Activated CD8-positive, alpha-beta memory T cell treated with anti-CD3 and anti-CD28 coated beads, Interleukin-2, amount 50 U/mL, for 4 hours (primary cell): ENCODE measurements around the gene C16orf86.

Experiments used
- DNase-seq: peaks from one replicate; pipeline ENCODE4 v3.0.0-alpha.2; 2020

Gene C16orf86, protein sequence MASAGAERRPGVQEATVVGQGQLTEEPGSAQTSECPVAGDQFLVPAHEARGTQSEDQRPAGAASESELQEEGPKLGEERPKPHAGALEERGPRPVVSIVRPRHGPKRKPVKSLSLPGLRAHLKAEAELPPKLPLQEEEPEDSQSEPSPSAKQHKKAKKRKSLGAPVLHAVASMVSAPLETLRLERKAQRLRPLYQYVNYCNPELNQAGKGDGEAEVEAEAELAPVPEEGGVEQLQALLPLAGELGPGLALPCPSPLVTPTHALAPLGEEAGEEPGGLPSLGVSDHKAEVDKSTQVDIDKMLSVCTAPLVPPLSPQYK

DNA sequence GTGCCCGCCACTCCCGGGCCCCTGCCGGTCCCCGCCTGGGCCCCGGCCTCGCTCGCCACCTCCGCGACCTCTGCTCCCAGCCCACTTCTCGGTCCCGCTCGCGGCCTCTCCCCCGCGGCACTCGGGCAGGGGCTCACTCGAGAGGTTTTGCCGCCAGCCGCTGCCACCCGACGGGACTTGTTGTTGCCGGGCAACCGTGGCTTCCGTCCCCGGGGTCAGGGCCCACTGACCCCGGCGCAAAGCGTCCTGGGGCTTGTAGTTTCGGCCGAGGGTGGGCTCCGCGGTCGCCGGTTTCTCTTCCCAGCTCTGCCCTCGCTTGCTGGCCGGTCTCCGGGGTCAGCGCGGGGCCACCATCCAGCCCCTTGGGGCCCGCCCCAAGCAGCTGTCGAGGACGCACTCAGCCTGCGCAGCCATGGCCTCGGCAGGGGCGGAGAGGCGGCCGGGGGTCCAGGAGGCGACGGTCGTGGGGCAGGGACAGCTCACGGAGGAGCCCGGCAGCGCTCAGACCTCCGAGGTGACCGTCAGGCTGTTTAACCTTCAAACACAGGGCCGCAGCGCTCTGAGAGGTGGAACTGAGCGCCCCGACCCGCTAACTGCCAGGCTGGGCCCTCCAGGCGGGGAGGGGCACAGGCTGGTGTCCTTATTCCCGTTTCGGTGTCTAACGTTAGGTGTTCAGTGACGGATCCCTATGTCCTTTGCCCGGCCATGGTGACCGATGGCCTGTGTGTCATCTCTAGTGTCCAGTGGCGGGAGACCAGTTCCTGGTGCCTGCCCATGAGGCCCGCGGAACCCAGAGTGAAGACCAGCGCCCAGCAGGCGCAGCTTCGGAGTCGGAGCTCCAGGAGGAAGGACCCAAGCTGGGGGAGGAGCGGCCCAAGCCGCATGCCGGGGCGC lies at the start of gene C16orf86, which contains the start of gene ENKD1:
TSS of gene C16orf86 (plus strand) at position 256 of the 894 bp plus-strand sequence. CDS start at position 413, 157 bp downstream.
TSS of gene ENKD1 (minus strand) at position 192 of the 894 bp plus-strand sequence. CDS start 308 bp downstream, outside the sequence.
- DNase-seq = peak; percentile 83

DNA sequence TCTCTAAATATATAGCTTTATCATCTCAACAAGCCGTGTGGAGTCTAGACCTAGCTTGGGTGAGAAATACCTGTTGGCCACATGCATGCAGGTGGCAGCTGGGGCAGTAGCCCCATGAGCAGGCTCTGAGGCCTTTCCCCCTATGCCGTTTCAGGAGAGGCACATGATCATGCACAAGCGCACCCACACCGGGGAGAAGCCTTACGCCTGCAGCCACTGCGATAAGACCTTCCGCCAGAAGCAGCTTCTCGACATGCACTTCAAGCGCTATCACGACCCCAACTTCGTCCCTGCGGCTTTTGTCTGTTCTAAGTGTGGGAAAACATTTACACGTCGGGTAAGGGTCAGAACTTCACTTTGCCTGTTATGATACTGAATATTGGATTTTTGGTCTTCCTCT lies 38.4 kb upstream of the C16orf86 start:
- no peak for DNase-seq

DNA sequence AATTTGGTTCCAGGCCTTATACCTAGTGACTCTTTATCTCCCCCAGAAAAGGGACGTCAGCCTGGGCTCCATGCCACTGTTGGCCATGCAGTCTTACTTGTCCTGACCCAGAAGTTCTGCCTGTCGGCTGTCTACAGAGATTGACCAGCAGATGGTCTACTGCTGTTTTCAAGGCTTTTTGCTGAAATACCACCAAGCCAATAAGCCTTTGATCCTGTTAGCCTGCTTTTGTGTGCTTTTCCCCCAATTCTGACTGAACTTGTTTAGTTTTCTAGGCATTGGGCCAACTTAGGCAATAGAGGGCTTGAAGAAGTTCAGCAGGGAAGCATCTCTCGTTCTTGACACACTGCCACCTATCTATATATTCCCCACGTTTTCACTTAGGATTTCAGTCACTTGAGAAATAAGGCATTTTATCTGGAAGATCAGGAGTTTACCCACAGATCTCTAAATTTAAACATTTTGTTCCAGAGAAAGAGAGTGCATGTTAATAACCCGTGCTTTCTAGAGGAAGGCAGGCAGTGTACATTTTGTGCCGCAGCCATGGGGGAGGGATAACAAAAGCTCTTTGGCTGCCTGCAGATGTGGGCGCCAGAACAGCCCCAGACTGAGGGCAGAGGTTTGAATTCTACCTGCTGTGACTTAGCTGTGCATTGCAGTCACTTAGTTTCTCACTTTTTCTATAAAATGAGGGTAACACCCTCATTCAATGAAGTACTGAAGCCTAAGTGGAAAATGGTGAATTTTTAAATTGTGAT lies 34.0 kb upstream of the C16orf86 start:
- no peak for DNase-seq

DNA sequence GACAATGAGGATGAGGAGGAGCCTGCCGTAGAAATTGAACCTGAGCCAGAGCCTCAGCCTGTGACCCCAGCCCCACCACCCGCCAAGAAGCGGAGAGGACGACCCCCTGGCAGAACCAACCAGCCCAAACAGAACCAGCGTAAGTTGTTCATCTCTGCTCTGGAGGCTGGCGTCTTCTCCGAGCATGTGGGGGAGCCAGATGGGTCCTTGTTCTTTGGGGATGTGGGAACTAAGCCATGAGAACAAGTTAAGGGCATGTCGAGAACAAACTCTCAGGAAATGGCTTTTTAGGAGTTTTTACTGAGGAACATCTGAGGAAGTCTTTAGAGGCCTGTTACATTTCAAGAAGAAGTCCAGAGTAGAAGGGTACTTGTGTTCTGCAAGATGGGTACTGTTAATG lies 29.9 kb upstream of the C16orf86 start:
- DNase-seq = no peak

DNA sequence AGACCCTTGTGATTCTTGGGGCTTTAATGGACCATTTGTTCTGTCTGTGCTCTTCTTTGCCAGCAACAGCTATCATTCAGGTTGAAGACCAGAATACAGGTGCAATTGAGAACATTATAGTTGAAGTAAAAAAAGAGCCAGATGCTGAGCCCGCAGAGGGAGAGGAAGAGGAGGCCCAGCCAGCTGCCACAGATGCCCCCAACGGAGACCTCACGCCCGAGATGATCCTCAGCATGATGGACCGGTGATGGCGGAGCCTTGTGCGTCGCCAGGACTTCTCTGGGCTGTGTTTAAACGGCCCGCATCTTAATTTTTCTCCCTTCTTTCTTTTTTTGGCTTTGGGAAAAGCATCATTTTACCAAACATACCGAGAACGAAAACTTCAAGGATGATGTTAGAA lies 29.0 kb upstream of the C16orf86 start:
- DNase-seq = no peak

DNA sequence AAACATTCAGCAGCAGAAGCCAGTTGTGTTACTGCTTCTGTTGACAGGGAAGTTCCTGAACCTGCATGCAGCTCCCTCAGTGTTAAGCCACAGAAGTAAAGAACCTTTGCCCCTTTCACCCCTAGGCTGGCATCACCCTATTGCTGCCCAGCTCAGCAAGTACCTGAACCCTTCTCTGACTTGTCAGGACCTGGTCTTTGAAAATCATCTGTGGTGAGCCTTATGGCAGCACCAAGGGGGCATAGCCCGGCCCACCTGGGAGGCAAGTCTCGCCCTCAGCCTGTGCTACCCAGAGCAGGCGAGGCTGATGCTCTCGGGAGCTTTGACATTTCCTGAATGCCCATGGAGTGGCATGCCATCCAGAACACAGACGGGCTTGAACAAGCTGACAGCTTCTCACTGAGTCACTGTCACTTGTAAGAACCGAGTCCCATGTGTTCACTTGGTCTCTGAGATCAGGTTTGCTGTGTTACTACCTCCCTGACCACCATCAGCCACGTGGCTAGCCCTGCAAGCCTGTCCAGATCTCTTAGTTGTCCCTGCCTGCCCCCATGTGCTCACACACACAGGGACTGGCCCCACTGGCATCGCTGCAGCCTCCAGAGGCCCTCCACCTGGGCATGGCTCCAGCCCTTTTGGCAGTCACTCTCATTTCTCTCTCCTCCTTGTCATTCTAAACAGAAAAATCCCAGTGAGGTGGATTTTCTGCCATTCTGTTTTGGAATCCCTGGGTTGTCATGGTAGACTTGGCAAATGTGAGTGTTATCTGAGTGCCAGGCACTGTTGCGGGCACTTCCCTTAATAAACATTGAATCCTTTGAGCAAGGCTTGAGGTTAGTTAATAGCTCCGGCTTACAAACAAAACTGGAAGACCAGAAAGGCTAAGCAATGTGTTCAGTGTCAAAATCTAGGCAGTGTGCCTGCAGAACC lies 24.6 kb upstream of the C16orf86 start:
- no peak for DNase-seq

DNA sequence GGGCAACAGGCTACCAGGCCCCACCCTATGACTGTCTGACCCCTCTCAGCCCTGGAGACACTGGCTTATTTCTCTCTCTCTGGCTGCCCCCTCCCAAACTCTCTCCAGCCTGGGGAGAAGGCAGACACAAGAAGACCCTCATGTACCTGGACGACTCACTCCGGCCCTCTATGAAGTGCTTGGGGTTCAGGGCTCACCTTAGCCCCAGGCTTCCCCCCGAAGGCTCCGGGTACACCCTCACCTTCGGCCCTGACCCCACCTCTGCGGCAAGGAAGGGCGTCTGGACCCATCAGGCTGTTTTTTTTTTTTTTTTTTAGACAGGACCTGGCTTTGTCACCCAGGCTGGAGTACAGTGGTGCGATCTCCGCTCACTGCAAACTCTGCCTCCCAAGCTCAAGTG lies 22.6 kb upstream of the C16orf86 start:
- no peak for DNase-seq

DNA sequence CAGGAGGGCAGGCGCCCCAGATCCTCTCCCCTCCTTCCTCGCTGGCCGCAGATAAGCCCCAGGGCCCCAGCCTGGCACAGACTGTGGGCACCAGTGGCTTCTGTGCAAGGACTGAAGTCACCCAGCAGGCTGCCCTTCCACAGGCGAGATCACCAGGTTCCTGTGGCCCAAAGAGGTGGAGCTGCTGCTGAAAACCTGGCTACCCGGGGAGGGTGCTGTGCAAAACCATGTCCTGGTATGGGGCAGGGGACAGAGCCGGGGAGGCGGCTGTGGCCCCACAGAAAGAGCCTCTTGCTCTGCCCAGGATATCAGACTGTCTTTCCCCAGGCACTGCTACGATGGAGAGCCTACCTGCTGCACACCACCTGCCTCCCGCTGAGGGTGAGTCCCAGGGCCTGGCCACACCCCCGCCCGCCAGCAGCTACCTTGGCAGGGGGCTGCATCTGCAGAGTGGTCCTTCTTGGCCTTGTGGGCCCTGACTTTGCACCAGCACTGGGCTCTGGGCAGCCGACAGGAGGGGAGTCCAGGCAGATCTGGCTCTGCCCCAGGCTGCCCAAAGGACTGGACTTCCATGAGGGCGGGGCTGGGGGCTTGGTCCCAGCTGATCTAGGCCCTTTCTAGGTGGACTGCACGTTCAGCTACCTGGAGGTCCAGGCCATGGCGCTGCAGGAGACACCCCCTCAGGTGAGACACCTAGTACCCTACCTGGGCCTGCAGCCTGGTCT lies 21.1 kb upstream of the C16orf86 start:
- no peak for DNase-seq

DNA sequence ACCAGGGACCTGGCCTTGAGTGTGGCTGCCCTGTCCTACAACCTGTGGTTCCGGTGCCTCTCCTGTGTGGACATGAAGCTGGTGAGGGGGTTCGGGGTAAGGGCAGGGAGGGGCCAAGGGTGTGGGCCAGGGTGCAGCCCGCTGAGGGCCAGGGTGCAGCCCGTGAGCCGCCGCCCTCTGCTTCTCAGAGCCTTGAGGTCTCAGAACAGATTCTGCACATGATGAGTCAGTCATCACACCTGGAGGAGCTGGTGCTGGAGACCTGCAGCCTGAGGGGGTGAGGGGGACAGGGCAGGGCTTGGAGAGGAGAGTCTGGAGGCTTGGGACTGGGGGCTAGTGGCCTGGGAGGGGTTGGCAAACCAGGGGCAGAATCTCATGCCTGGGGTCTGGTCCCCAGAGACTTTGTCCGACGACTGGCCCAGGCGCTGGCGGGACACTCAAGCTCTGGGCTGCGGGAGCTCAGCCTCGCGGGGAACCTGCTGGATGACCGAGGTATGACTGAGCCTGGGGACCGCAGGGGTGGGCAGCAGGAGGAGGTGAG lies 19.4 kb upstream of the C16orf86 start:
- DNase-seq = no peak

DNA sequence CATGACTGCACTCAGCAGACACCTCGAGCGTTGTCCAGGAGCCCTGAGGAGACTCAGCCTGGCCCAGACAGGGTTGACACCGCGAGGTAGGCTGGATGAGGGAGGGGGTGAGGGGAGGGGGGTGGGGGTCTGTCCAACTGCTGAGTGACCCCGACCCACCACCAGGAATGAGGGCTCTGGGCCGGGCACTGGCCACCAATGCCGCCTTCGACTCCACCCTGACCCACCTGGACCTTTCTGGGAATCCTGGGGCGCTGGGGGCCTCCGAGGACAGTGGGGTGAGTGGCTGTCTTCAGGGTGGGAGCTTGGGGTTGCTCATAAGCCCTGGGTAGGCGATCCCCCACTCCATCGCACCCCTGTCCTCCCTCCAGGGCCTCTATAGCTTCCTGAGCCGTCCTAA lies 18.9 kb upstream of the C16orf86 start:
- DNase-seq = no peak

DNA sequence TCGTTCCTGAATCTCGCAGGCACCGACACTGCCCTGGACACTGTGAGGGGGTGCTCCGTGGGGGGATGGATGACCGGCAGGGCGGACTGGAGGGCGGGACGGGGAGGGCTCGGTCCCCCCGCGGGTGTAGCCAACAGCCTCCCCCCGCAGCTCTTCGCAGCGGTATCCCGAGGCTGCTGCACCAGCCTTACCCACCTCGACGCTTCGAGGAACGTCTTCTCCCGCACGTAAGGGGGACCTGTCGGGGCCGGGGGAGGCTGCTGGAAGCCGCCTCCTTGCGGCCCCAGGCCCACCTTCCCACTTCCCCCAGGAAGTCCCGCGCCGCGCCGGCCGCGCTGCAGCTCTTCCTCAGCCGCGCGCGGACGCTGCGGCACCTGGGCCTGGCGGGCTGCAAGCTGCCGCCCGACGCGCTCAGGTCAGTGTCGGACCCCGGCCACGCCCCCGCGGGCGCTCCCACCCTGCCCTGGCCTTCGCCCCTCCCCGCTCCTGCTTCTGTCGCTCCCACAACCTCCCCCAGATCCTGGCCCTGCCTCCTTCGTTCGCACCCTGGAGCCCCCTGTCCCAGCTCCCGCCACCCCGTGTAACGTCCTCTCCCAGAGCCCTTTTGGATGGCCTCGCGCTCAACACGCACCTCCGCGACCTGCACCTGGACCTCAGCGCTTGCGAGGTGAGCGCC lies 18.4 kb upstream of the C16orf86 start:
- DNase-seq = no peak

DNA sequence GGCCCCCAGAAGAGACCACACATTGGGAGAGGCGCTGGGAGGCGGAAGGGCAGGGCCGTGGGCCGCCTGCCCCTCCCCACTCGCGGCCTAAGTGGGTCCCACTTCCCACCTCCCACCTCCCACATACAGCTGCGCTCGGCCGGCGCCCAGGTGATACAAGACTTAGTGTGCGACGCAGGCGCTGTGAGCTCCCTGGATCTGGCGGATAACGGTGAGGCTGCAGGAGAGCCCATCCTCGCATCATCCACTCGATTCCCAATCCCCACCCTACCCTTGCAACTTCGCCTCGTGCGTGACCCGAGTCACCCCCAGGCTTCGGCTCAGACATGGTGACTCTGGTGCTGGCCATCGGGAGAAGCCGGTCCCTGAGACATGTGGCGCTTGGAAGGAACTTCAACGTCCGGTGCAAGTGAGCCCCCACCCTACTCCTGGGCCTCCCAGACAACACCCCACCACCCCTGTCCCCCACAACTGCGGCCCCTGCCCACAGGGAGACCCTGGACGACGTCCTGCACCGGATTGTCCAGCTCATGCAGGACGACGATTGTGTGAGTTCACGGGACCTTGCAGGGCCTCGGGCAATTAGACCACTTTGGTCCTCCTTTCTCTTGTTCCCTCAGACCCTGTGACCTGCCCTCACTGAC lies 17.7 kb upstream of the C16orf86 start:
- no peak for DNase-seq

DNA sequence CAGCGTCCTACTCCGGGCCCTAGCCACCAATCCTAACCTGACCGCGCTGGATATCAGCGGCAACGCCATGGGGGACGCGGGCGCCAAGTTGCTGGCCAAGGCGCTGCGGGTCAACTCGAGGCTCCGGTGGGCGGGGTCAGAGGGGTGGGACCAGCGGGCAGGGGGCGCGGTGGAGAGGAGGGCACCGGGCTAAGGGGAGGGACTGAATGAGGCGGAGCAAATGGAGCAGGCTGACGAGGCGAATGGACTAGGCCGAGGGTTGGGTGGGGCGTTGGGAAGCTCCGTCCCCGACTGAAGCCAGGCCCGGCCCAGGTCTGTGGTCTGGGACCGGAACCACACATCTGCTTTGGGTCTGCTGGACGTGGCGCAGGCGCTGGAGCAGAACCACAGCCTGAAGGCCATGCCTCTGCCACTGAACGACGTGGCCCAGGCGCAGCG lies 17.1 kb upstream of the C16orf86 start:
- no peak for DNase-seq

DNA sequence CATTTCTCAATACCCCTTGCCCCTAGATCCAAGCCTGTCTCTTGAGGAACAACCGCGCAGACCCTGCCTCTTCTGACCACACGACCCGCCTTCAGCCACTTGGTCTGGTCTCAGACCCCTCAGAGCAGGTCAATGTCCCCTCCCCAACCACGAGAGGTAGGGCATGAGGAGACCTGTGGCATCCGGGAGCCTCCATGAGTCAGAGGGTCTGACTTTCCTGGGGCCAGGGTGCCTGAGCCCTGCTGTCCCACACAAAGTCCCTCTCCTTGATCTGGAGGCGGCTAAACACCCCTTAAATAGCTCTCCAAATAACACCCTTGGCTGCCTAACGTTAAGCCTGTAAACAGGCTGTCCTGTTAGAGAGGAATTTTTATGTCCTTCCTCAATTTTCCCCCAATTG lies 16.6 kb upstream of the C16orf86 start:
- no peak for DNase-seq

DNA sequence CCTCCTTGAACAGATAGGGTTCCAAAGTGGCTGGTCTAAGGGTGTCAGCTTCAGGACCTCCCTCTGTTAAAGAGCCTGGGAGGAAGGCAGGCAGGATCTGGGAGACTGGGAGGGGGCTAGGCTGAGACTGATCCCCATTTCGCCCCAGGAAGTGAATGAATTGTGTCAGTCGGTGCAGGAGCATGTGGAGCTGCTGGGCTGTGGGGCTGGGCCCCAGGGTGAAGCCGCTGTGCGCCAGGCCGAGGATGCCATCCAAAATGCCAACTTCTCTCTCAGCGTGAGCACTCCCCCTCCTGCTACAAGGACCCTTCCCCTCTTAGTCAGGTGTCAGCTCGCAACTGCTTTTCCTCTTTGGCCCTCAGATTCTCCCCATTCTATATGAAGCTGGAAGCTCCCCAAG lies 15.6 kb upstream of the C16orf86 start:
- DNase-seq = no peak

DNA sequence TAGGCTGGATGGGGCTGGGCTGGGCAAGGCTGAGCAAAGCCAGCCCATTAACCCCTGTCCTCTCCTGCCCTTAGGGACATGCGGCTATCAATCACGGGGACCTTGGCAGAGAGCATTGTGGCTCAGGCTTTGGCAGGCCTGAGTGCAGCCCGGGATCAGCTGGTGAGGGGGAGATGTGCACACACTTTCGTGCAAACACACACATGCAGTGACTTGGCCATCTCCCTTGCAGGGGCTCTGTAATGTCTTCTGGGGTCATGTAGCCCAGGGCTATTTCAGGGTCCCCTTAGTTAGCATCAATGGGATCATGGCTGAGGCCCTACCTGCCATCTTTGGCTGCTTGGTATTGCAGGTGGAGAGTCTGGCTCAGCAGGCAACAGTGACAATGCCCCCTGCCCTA lies 14.8 kb upstream of the C16orf86 start:
- no peak for DNase-seq

DNA sequence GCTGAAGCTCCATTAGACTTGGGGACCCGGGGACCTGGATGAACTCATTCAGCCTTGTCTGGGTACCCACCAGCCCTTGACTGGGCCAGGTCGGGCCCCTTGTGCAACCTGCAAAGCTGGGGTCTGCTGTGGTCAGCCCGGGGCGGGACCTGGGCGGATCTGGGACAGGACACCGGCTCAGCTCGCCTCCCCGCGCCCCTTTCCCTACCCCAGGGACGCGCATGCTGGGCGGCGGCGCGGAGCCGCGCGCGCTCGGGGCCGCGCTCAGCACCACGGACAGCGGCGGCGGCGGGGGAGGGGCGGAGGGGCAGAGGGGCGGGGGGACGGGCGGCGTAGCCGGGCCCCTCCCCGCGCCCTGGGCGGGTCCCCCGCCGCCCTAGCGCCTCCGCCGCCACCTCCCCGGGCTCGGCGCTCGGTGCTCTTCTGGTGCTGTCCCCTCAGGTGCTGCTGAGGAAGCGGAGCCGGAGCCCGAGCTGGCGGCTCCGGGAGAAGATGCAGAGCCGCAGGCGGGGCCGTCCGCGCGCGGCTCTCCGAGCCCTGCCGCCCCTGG lies 14.0 kb upstream of the C16orf86 start:
- no peak for DNase-seq

DNA sequence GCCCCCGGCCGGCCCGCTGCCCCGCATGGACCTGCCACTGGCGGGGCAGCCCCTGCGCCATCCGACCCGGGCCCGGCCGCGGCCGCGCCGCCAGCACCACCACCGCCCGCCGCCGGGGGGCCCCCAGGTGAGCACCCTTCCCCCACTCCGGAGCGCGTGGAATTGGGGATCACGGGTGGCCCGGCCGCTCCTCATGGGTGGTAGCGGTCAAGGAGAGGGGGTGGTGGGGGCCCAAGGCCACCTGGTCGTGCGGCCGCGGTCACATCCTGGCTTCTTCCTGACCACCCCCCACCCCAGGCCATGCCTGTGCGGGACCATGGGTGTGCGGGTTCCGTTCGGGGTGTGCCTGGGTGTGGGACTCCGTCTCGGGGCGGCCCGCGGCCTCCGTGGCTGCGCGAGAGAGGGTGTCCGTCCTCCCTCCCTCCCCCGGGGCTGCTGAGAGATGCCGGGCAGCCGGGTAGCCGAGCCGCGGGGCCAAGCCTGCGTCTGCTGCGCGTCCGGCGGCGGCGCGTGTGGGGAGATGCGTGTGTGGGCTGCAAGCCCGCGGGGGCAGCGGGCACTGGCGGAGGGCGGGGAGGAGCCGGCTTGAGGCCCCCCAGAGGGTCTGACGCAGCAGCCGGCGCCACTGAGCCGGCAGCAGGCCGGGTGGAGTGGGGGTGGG lies 13.4 kb upstream of the C16orf86 start:
- DNase-seq = no peak

DNA sequence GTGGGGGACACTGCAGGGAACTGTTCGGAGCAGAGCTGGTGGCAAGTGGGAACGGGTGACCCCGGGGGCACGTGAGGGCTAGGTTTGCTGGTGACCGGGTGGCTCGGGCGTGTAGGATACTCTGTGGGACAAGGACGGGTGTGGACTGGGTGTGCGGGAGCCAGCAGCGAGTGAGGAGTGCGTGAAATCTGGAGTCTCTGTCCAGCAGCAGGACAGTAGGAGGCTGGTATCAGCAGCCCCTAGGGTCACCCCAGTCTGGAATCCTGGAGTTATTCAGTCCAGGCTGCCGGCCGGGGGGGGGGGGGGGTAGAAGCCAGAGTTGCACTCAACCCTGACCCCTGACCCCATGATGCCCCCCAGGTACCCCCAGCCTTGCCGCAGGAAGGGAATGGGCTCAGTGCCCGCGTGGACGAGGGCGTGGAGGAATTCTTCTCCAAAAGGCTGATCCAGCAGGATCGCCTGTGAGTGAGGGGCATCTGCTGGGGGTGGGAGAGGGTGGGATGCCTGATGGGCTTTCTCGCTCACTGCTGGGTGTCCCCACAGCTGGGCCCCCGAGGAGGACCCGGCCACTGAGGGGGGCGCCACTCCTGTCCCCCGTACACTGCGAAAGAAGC lies 12.7 kb upstream of the C16orf86 start:
- no peak for DNase-seq
